GM18511 (cell line): ENCODE data around the gene GPA33.
"Not testable (repeated sequence)": the region's sequence is repeated elsewhere in the genome, so short reads cannot be mapped to it uniquely, and the experiment has no call there.

Source experiments
- ATAC-seq: cut with Tn5 transposase; IDR thresholded peaks from one replicate; pipeline ENCODE4 v1.9.1; 2021; ENCODE audit warnings: mild to moderate bottlenecking, moderate library complexity; ENCODE audit not compliant: unreplicated experiment

GPA33 gene

DNA sequence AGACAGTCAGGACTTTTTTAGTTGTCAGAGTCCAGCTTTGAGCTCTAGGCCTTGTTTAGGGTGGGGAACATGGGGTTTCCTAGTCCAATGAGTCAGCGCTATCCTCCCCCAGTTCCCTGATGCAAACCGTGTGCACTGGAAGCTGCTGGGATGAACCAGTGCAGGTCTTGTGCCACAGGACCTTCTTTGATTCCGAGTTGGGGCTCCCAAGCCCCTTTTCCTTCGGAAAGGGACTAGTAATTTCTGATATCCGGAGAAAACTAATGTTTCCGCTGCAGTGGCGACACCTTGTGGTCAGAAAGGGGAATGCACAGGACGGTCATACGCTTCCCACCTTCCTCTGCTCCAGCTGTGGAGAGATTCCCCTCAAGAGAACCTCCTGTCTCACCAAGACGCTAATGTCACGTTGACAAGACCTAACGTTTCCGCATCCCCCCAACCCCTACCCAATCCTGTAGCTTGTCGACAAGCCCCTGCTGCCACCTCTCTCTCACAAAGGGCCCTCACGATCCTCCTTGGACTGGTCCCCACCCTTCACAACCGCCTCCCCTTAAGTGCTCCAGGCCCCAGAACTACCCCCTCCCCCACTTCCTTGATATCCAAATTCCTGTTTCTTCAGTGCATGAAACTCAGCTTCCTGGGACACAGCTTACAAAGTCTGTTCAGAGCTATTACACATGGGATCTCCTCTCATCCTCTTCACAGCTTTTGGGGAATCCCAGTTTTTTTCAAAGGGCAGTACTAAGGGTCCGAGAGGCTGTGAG is 30.9 kb downstream of the GPA33 start:
- no peak for ATAC-seq

GRCh38 chr1:167057241-167057688 is 32.9 kb downstream of the GPA33 start:
- peak; percentile 75 for ATAC-seq

GRCh38 chr1:167056529-167057231 is 33.5 kb downstream of the GPA33 start:
- peak; percentile 19 for ATAC-seq

DNA sequence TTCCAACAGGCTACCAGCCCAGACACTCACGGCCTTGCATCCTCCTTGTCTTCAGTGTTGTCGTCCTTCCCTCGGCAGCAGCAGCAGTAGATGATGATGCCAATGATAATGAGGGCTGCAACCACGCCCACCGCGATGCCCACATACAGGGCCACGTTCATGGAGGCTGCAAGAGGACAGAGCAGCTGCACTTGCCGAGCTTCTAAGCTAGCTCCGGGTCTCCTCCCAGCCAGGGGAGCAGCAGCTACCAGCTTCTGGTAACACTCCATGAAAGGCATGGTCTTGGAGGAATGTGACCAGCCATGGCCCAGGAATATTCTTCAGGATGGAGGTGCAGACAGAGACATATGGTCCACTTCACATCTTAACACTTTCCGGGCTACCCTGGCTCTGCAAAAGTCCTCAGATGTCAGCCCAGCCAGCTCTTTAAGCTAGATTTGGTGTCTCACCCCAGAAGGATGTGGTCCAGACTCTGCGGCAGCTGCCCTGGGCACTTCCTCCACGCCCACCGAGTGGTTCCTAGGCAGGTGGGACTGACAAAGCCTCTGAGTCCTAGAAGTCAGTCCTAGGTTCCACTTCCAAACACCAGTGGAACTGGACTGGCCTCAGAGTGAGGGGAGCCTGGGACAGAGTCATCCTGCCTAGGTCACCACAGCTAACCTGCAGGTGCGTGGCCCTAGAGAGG is 35.1 kb downstream of the GPA33 start:
- ATAC-seq = no peak

- ATAC-seq = no peak
Observed at GRCh38 chr1:167054531-167054930, 35.6 kb downstream of the GPA33 start.

GRCh38 chr1:167052389-167052788 is 37.8 kb downstream of the GPA33 start:
- no peak for ATAC-seq

DNA sequence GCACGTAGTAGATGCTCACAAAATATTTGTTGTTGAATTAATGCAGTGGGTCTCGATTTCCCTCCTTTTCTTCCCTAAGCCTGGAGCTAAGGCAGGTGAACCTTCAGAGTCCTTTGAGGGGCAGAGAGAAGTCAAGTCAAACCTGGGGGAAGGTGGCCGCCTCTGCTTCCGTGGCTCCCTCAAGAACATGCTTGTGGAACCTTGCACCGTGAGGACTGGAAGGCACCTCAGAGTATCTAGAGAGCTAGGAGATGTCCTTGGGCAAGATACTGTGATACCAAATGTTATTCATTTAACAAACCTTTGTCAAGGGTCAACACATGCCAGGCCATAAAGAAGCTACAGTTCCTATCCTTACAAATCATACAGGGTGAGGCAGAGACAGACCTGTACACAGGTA is 38.3 kb downstream of the GPA33 start:
- ATAC-seq = no peak

DNA sequence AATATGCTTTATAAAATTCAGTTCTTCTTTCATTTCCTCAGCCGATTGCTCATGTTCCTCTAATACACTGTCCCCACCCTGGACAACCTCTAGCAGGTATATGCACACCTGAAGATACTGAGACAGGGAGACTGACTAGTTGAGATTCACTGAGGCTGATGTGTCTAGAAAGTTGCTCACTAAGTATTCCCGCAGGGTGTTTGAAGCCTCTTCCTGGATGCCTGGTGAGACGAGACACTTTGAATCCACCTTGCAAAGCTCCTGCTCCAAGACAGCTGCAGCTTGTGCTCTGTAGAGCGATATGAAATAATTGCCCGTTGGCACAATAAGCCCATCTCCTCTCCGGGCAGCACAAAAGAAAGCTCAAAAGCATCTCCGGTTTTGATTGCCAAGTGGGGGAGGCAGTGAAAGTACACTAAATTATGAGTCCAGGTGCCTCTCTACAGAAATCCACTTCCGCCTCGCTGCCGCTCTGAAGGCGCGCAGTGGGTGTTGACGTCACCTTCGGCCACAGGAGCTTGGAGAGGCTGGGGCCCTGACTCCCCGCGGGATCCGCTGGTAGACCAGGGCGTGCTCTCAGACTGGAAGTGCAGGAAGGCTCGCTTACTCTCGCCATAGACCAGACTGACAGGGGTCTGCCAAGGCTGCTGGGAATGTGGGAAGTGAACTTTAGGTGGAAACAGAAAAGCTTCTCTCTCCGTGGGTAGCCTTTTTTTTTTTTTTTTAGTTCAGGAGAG is 46.3 kb downstream of the GPA33 start:
- ATAC-seq = peak; percentile 100

DNA sequence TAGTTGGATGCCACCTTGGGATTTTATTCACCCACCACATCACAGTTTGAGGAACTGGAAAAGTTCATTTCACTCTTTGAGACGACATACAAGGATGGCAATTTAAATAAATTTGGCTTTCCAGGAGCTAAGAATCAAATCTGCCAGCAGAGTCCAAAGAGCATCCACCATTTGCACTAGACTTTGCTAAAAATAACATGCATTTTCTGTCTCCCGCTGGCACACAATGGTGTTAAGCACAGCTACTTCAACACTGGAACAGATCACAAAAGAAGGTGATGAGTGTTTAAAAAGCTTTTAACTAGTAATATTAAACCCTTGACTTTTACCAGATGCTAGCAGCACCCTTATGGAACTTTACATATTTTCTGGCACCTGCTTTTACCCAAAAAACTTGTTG is 56.5 kb downstream of the GPA33 start:
- no peak for ATAC-seq

DNA sequence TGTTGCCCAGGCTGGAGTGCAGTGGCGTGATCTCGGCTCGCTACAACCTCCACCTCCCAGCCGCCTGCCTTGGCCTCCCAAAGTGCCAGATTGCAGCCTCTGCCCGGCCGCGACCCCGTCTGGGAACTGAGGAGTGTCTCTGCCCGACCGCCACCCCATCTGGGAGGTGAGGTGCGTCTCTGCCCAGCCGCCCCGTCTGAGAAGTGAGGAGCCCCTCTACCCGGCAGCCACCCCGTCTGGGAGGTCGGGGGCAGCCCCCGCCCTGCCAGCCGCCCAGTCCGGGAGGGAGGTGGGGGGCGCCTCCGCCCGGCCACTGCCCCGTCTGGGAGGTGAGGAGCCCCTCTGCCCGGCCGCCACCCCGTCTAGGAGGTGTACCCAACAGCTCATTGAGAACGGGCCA is 60.6 kb downstream of the GPA33 start:
- ATAC-seq = not testable (repeated sequence)

DNA sequence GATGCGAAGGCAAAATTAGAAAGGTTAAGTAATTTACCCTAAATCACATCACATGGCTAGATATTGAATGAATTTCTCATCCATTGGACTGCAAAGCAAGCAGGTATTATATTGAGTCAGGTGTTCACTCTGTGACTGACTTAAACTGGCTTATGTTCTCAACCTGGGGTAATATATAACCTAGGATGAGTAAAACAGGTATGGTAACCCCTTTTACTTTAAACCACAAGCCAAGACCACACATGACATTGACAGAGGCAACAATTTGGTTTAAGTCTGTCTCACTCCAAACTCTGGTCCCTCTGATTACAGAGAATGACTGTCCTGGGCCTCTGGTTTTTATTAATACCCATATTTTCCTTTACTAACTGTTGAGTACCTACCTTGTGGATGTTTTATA is 67.8 kb downstream of the GPA33 start:
- ATAC-seq = peak; percentile 94

- ATAC-seq = no peak
Observed at GRCh38 chr1:167016100-167016750, 74.0 kb downstream of the GPA33 start.

GRCh38 chr1:167013108-167013929 is 76.9 kb downstream of the GPA33 start:
- ATAC-seq = no peak

GRCh38 chr1:167012570-167012969 is 77.6 kb downstream of the GPA33 start:
- ATAC-seq = no peak

DNA sequence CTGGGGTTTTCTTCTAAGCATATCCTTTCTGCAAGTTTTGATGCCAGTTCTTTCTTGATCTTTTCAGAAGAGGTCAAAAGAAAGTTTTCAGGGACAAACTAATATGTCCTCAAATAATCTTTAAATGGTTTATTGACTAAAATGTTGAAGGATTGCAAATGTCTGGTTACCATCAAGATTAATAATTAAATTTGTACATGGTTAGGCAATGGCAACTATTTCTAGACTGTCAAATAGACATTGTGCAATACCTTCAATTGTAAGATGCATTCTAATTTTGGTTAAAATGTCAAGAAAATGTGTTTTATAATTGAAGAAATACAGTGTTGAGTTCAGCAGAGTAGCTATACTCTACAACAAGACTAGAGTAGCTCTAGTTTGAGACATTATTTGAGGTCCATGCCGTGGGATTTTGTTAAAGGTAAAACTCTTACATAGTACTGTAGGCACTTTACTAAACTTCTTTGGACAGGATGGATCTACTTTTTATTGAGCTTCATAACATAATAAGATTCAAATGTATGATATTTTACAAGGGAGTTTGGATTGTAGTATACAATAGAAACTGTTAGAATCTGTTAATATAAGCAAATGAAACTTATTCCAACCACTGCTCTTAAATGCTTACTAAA is 78.5 kb downstream of the GPA33 start:
- ATAC-seq = no peak

GRCh38 chr1:167003711-167004110 is 86.5 kb downstream of the GPA33 start:
- ATAC-seq = no peak
